Lower leg skin (tissue), 4 donors: ENCODE measurements around the gene ASPRV1. TPM values are rescaled to one million over a fixed set of nuclear protein-coding genes. Genes with fewer than 3 reads are reported as not detected.

ENCODE experiments used
- DNase-seq, 2 donors: peaks; one replicate each; pipeline ENCODE4 v3.0.0-alpha.2; 2019; ENCODE audit warnings: low spot score in 2 of 2
- H3K4me3 ChIP-seq: fragments of 200-600 bp; sonication (generic); 2 replicates; pipeline ENCODE4 v1.5.1; 2017; ENCODE audit warnings: mild to moderate bottlenecking, low read depth; ENCODE audit not compliant: poor library complexity, severe bottlenecking
- CTCF ChIP-seq, 3 donors: fragments of 450-650 bp; IDR thresholded peaks; one replicate each; pipeline ENCODE4 v1.5.1; 2016; ENCODE audit warnings: antibody characterized with exemption in 3 of 3, mild to moderate bottlenecking in 3 of 3, moderate library complexity in 2 of 3
- POLR2A ChIP-seq, 2 donors: fragments of 450-650 bp; IDR thresholded peaks; one replicate each; pipeline ENCODE4 v1.6.1; 2016 to 2017; ENCODE audit warnings: antibody characterized with exemption in 2 of 2, mild to moderate bottlenecking in 1 of 2, moderate library complexity in 1 of 2
- WGBS, 2 donors: methylation state at CpG; one replicate each; pipeline ENCODE4 v1.1.5; 2018; 5-methylcytosine and 5-hydroxymethylcytosine counted together
- intact Hi-C: fragments of 100-400 bp; cut with DNase I; formaldehyde crosslinking; loops from one replicate; pipeline ENCODE4 v1.15.0; 2023; ENCODE audit warnings: low total_unique reads
- total RNA-seq, 4 donors: library from RNA; depleted of rRNA; stranded (reverse); fragments of >200 nt; gene quantifications; one replicate each; pipeline ENCODE4 v1.1.0, GENCODE V29; 2016

ASPRV1 gene
- total RNA-seq: 1,000 to 10,000 TPM in 1 of 4 donors, 100 to 1,000 TPM in 3; 771 to 1,715 (median 955) TPM

DNA sequence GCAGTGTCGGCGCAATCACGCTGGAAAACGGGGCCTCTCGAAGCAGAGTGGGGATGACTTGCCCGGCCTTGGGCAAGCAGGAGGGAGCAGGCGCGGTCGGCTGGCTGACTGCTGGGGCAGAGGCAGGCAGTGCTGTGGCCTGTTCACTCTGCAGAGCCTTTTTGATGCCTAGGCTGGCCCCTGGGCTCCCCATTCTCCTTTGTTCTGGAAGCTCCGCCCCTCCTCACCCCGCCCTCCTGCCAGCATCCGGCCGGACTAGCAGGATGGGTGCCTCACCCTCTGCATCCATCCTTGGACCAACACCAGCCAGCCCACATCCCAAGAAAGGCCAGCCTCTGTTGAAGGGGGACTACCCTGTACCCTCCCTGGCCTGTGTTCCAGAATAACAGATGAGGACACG lies at the start of gene ASPRV1:
Gene ASPRV1 (minus strand): TSS at position 136 of the 400 bp plus-strand sequence. CDS start 195 bp downstream, outside the sequence.
- DNase-seq: no peak
- no peak within 1 kb of the TSS for H3K4me3 ChIP-seq
- intact Hi-C loops: no loop called here
- no peak for TF ChIP-seq CTCF (IDR thresholded peaks at IDR 0.05)
- TF ChIP-seq POLR2A (IDR thresholded peaks at IDR 0.05): no peak
- WGBS, 2 donors: 84 to 92% methylated on average over 14 of the region's 14 CpGs

GRCh38 chr2:70010576-70011111 lies 49.2 kb upstream of the ASPRV1 start:
- intact Hi-C loops: no loop called here
- TF ChIP-seq POLR2A (IDR thresholded peaks at IDR 0.05) (no peak), CTCF (IDR thresholded peaks at IDR 0.05) (no peak)
- WGBS, 2 donors: 49 to 53% methylated on average over 2 of the region's 2 CpGs
- DNase-seq: peak in 1 of 2 donors; percentile 25
- H3K4me3 ChIP-seq: no peak overlapping the region

DNA sequence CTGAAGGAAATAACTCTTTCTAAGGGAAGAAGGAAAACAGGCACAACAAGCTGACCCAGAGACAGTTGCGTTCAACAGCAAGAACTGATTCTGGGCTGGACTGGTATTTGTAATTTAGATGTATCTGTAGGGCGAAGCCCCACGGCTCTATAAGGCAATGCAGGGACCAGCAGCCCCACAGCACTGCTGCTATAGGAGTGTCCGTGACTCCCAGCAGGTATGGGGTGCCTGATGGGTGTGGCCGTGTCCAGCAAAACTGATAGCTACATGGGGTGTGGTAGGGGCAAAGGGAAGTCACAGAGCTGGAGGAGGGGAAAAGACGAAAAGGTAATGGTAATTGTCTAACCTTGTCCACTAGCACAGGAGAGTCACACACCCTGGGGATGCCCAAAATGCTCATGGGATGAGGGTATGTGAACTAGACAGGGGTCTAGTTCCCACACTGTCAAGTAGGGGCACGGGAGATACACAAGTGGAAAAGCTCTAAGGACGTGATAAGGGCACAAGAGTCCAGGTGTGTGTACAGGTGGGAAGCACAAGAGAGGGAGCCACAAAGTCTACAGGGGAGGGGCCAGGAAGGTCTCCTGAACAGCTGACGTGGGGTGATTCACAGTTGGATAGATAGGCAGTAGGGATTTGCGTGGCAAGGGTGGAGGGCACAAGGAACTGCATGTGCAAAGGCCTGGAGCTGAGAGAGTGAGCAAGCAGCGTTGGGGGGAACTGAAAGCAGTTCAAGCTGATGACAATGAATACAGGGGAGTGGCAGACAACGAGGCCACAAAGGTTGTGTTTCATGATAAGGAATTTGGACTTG lies 48.5 kb upstream of the ASPRV1 start:
- intact Hi-C loops: no loop called here
- whole genome bisulfite sequencing, 2 donors: 79 to 86% methylated on average over 12 of the region's 12 CpGs
- TF ChIP-seq CTCF (IDR thresholded peaks at IDR 0.05) (no peak), POLR2A (IDR thresholded peaks at IDR 0.05) (no peak)
- H3K4me3 ChIP-seq: no peak overlapping the region
- peak in 1 of 2 donors; percentile 74 for DNase-seq

- TF ChIP-seq POLR2A (IDR thresholded peaks at IDR 0.05): no peak
- no peak for TF ChIP-seq CTCF (IDR thresholded peaks at IDR 0.05)
- intact Hi-C loops: no loop called here
- WGBS, 2 donors: 88 to 89% methylated on average over 3 of the region's 3 CpGs
- peak in 1 of 2 donors; percentile 66 for DNase-seq
- H3K4me3 ChIP-seq: no peak overlapping the region
Measured at GRCh38 chr2:70008290-70008689, 46.9 kb upstream of the ASPRV1 start.

DNA sequence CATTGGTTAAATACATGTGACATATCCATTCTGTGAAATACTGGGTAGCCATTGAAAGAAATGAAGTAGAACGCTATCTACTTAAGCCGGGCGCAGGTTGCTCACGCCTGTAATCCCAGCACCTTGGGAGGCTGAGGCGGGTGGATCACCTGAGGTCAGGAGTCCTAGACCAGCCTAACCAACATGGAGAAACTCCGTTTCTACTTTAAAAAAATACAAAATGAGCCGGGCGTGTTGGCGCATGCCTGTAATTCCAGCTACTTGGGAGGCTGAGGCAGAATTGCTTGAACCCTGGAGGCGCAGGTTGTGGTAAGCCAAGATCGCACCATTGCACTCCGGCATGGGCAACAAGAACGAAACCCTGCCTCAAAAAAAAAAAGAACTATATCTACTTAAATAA lies 45.7 kb upstream of the ASPRV1 start:
- intact Hi-C loops: no loop called here
- peak in 1 of 2 donors; percentile 49 for DNase-seq
- no peak for TF ChIP-seq POLR2A (IDR thresholded peaks at IDR 0.05)
- TF ChIP-seq CTCF (IDR thresholded peaks at IDR 0.05): no peak
- no peak overlapping the region for H3K4me3 ChIP-seq
- WGBS, 2 donors: 92 to 94% methylated on average over 13 of the region's 13 CpGs
